Gastroesophageal sphincter (tissue), 3 donors: Measurements from ENCODE around the gene RPIA.

Experiments used
- CTCF ChIP-seq, 4 experiments: fragments of 200-600 bp in 2 of 4; fragments of 450-650 bp in 2 of 4; sonication (generic) in 1 of 4; IDR thresholded peaks; one replicate each; pipeline ENCODE4 v1.5.1; 2017 to 2019; ENCODE audit warnings: antibody characterized with exemption in 4 of 4, mild to moderate bottlenecking in 2 of 4, moderate library complexity in 2 of 4
- EP300 ChIP-seq: sonication (generic); formaldehyde crosslinking; IDR thresholded peaks from one replicate; pipeline ENCODE4 v1.6.1; 2017; ENCODE audit warnings: antibody characterized with exemption, mild to moderate bottlenecking

GRCh38 chr2:88657131-88657530 lies 34.3 kb upstream of the RPIA start:
- TF ChIP-seq EP300 (no peak), CTCF (IDR thresholded peaks at IDR 0.05) (no peak)
